8988T (cell line): ENCODE results near the gene MICAL3.

Experiments used
- DNase-seq: peaks from one replicate; pipeline ENCODE4 v3.0.0; 2011

Gene MICAL3

GRCh38 chr22:17831501-17832251 lies 192.7 kb downstream of the MICAL3 start:
- DNase-seq = no peak

- peak; percentile 87 for DNase-seq
Observed at GRCh38 chr22:17830043-17830961, 194.1 kb downstream of the MICAL3 start.

GRCh38 chr22:17829695-17830042 lies 194.7 kb downstream of the MICAL3 start:
- no peak for DNase-seq

- no peak for DNase-seq
Observed at GRCh38 chr22:17828502-17829080, 195.8 kb downstream of the MICAL3 start.

GRCh38 chr22:17827466-17827865 lies 196.9 kb downstream of the MICAL3 start:
- DNase-seq = no peak

GRCh38 chr22:17825876-17826550 lies 198.3 kb downstream of the MICAL3 start:
- no peak for DNase-seq

- no peak for DNase-seq
Observed at GRCh38 chr22:17824457-17824856, 199.9 kb downstream of the MICAL3 start.

GRCh38 chr22:17823964-17824363 lies 200.4 kb downstream of the MICAL3 start:
- DNase-seq = no peak

- DNase-seq = no peak
Observed at GRCh38 chr22:17823226-17823625, 201.1 kb downstream of the MICAL3 start.

GRCh38 chr22:17822087-17822486 lies 202.3 kb downstream of the MICAL3 start:
- DNase-seq = no peak

GRCh38 chr22:17820879-17821439 lies 203.4 kb downstream of the MICAL3 start:
- no peak for DNase-seq

- DNase-seq = no peak
Observed at GRCh38 chr22:17818649-17819048, 205.7 kb downstream of the MICAL3 start.

- DNase-seq = no peak
Observed at GRCh38 chr22:17818180-17818579, 206.2 kb downstream of the MICAL3 start.

- no peak for DNase-seq
Observed at GRCh38 chr22:17817511-17818065, 206.8 kb downstream of the MICAL3 start.

- DNase-seq = no peak
Observed at GRCh38 chr22:17817079-17817478, 207.3 kb downstream of the MICAL3 start.

- no peak for DNase-seq
Observed at GRCh38 chr22:17816649-17817048, 207.7 kb downstream of the MICAL3 start.

GRCh38 chr22:17815703-17816254 lies 208.6 kb downstream of the MICAL3 start:
- DNase-seq = no peak

- no peak for DNase-seq
Observed at GRCh38 chr22:17814830-17815229, 209.5 kb downstream of the MICAL3 start.

GRCh38 chr22:17814084-17814483 lies 210.3 kb downstream of the MICAL3 start:
- no peak for DNase-seq

GRCh38 chr22:17811119-17811518 lies 213.2 kb downstream of the MICAL3 start:
- no peak for DNase-seq

GRCh38 chr22:17810570-17811116 lies 213.7 kb downstream of the MICAL3 start:
- DNase-seq = no peak
